HG02759 (cell line): Measurements from ENCODE around the gene IFNK.
A peak's percentile ranks its signal among the peaks of the same experiment; 100 is the strongest.
"Not testable (repeated sequence)": the region's sequence is repeated elsewhere in the genome, so short reads cannot be mapped to it uniquely, and the experiment has no call there.

Source experiments
- ATAC-seq: cut with Tn5 transposase; IDR thresholded peaks from one replicate; pipeline ENCODE4 v1.9.1; 2021; ENCODE audit warnings: mild to moderate bottlenecking, moderate library complexity; ENCODE audit not compliant: unreplicated experiment

The IFNK gene, protein sequence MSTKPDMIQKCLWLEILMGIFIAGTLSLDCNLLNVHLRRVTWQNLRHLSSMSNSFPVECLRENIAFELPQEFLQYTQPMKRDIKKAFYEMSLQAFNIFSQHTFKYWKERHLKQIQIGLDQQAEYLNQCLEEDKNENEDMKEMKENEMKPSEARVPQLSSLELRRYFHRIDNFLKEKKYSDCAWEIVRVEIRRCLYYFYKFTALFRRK

GRCh38 chr9:27524236-27524635 lies at the start of gene IFNK:
TSS of gene IFNK (plus strand) at chr9:27524290. CDS start at chr9:27524337, 47 bp downstream.
- ATAC-seq: no peak

- ATAC-seq: no peak
Observed at GRCh38 chr9:27474305-27474704, 49.8 kb upstream of the IFNK start.

DNA sequence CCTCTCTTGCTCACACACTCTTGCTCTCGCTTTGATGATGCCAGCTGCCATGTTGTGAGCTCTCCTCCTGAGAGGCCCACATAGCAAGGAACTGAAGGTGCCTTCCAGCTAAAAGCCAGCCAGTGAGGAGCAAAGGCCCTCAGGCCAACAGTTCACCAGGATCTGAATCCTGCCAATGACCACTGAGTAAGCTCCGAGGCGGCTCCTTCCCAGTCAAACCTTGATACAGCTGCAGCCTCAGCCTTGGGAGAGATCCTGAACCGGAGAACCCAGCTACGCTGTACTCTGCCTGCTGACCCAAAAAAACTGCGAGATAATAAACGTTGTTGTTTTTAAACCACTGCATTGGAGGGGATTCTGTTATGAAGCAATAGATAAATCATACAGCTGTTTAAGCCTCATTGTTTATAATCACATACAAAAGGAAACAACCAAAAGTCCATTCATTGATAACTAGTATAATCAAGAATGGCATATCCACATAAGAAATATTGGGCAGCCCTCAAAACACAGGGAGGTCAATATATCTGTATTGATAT lies 49.0 kb upstream of the IFNK start:
- no peak for ATAC-seq

- ATAC-seq: no peak
Observed at GRCh38 chr9:27476870-27477515, 47.1 kb upstream of the IFNK start.

- no peak for ATAC-seq
Observed at GRCh38 chr9:27478322-27478721, 45.8 kb upstream of the IFNK start.

GRCh38 chr9:27482709-27483108 lies 41.4 kb upstream of the IFNK start:
- ATAC-seq: no peak

DNA sequence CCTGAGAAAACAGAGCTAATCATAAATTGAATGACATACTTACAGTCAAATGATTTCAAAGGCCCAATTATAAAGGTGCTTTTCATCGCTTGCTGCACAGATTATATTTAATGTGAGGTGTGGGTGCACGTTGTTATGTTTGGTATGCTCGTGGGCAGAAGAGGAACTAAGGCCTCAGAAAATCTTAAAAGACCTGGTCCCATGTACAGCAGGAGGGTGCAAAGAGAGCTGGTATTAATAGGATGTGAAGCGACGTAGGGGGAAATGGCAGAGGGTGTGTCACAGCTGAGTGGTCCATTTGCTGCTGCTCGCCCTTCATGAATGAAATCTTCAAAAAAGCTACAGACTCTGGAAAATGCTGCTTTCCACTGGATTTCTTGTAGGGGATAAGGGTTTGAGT lies 40.5 kb upstream of the IFNK start:
- ATAC-seq: no peak

DNA sequence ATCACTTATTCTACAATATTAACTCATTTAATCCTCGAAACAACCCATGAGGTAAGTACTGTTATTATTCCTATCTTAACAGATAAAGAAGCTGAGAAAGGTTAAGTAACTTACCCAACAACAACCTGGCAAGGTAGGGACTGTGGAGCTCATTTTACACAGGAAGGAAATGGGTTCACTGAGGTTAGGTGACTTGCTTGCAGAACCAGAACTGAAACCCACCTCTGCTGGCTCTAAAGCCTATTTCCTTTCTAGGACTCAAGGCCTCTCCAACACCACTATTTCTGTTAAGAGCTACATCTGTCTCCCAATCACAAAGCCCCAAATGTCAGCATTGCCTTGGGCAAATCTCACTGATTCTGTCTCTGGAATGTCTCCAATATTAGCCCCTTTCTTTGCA lies 38.9 kb upstream of the IFNK start:
- ATAC-seq: peak; percentile 78

DNA sequence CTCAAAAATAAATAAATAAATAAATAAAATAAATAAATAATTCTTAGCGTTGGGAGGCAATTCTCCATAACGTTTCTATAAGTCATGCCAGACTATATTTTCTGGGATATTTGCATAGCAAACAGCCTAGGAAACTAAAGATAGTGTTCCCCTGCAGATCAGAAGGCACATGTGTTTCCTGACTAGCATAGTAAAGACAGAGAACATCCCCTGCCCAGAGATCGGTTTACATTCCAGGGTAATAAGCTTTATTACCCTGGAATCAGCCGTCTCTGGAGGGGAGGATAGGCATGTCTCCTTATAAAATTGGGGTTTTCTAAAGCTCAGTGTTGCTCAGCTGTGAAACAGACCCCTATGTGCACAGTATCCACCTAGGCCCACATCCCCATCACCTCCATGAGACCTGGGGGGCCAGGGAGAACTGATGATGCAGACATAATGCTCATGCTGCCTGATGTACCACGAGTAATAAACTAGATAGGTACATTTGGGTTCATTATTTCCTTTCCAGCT lies 36.9 kb upstream of the IFNK start:
- ATAC-seq: no peak

GRCh38 chr9:27487927-27488326 lies 36.2 kb upstream of the IFNK start:
- no peak for ATAC-seq

- ATAC-seq: peak; percentile 81
Observed at GRCh38 chr9:27489087-27489876, 34.8 kb upstream of the IFNK start.

GRCh38 chr9:27491154-27491553 lies 32.9 kb upstream of the IFNK start:
- peak; percentile 33 for ATAC-seq

GRCh38 chr9:27495480-27496134 lies 28.5 kb upstream of the IFNK start:
- no peak for ATAC-seq

DNA sequence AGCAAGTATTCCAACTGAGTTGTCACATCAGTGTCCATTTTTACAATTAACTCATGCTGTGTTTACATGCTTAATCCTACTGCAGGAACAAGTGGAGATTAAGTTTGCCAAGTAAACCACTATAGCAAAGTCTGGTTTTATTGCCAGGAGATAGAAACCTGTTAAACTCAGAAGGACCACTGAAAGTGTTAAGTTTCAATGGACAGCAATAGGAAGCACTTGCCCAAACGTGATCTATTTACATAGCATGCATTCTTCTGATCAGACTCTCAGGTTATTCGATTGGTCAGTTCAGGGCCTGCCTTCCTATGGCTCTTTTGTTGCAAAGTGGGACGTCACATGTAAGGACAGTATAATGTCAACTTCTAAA lies 28.0 kb upstream of the IFNK start:
- no peak for ATAC-seq

GRCh38 chr9:27497883-27498417 lies 26.1 kb upstream of the IFNK start:
- ATAC-seq: no peak

DNA sequence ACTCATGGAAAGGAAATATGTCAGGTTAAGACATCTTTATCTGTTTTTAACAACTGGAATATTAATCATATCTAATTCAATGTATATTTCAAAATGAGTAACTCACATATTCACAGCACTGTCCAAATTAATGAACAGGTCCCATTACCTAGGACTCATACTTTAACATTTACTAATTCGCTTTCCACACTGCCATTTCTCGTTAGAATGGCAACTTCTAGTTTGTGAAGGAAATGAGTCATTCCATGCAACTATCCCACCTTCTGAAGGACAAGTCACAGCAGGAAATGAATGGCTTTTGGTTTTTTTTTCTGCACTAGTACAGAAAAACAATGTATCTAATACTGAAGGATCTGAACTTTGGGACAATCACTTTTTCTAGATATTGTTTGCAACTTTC lies 24.6 kb upstream of the IFNK start:
- no peak for ATAC-seq

GRCh38 chr9:27500902-27501301 lies 23.2 kb upstream of the IFNK start:
- ATAC-seq: not testable (repeated sequence)

DNA sequence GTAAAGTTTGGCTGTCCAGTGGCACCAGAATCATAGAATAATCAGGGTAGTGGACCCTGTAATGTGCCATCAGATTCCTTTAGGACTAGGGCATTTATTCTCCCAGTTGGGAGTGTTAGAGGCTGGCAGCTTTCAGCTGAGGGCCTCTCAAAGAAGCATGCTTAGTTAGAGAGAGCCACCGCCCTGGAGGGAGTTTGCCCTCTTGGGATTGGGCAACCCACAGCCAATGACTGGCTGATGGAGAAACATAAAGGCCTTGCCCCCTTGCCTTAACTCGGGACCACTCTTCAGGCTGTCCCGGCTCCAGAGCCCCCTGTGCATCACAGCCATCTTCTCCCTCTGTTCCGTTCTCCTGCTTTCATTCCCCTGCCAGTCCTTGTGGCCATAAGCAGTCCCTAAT lies 20.5 kb upstream of the IFNK start:
- ATAC-seq: no peak

DNA sequence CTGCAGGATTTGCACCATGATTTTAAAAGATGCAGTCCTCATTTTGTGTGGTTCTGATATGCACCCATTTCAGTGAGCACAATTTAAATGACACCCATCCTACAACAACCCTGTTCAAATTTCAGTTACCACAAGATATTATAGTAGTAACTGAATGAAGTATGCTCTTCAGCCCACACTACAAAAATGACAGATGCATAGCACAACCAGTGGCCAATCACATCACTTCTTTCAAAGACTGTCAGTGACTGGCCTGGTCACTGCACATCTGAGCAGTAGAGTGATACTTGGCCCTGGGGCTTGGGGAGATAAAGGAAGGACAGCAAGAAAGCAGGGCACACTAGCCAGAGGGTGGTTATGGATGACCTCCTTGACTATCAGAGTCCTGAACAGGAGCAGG lies 19.8 kb upstream of the IFNK start:
- ATAC-seq: no peak

GRCh38 chr9:27505744-27506161 lies 18.3 kb upstream of the IFNK start:
- ATAC-seq: no peak

- ATAC-seq: no peak
Observed at GRCh38 chr9:27506981-27507380, 17.1 kb upstream of the IFNK start.
